GM18873 (cell line): ENCODE data around the gene HENMT1.

ENCODE experiments used
- ATAC-seq: cut with Tn5 transposase; IDR thresholded peaks from one replicate; pipeline ENCODE4 v1.9.1; 2021; ENCODE audit warnings: mild to moderate bottlenecking, moderate library complexity, moderate number of reproducible peaks; ENCODE audit not compliant: unreplicated experiment, low FRiP score

HENMT1 gene

GRCh38 chr1:108634521-108634920, 26.4 kb downstream of the HENMT1 start:
- no peak for ATAC-seq

- ATAC-seq: no peak
Measured at GRCh38 chr1:108628665-108629064, 32.2 kb downstream of the HENMT1 start.

GRCh38 chr1:108627951-108628350, 32.9 kb downstream of the HENMT1 start:
- ATAC-seq: no peak

GRCh38 chr1:108627256-108627655, 33.6 kb downstream of the HENMT1 start:
- ATAC-seq: no peak

GRCh38 chr1:108624069-108624468, 36.8 kb downstream of the HENMT1 start:
- no peak for ATAC-seq

- ATAC-seq: no peak
Measured at GRCh38 chr1:108617724-108618056, 43.2 kb downstream of the HENMT1 start.

GRCh38 chr1:108617008-108617723, 43.7 kb downstream of the HENMT1 start:
- ATAC-seq: no peak

- no peak for ATAC-seq
Measured at GRCh38 chr1:108615544-108615943, 45.3 kb downstream of the HENMT1 start.

- no peak for ATAC-seq
Measured at GRCh38 chr1:108612496-108612895, 48.4 kb downstream of the HENMT1 start.

GRCh38 chr1:108611984-108612383, 48.9 kb downstream of the HENMT1 start:
- ATAC-seq: no peak

- ATAC-seq: no peak
Measured at GRCh38 chr1:108610073-108610472, 50.8 kb downstream of the HENMT1 start.

GRCh38 chr1:108609483-108610049, 51.3 kb downstream of the HENMT1 start:
- no peak for ATAC-seq

GRCh38 chr1:108606478-108606877, 54.4 kb downstream of the HENMT1 start:
- ATAC-seq: no peak

- no peak for ATAC-seq
Measured at GRCh38 chr1:108605633-108606032, 55.3 kb downstream of the HENMT1 start.

GRCh38 chr1:108601708-108602410, 59.0 kb downstream of the HENMT1 start:
- ATAC-seq: no peak

GRCh38 chr1:108600504-108600903, 60.4 kb downstream of the HENMT1 start:
- ATAC-seq: no peak

- ATAC-seq: no peak
Measured at GRCh38 chr1:108598340-108598739, 62.6 kb downstream of the HENMT1 start.
